Measurements from ENCODE around the gene ACIN1. TPM values are rescaled to one million over a fixed set of nuclear protein-coding genes. Genes with fewer than 3 reads are reported as not detected.

ACIN1 gene
- total RNA-seq, 1 donor from 2014 or later, result 83.4 TPM

DNA sequence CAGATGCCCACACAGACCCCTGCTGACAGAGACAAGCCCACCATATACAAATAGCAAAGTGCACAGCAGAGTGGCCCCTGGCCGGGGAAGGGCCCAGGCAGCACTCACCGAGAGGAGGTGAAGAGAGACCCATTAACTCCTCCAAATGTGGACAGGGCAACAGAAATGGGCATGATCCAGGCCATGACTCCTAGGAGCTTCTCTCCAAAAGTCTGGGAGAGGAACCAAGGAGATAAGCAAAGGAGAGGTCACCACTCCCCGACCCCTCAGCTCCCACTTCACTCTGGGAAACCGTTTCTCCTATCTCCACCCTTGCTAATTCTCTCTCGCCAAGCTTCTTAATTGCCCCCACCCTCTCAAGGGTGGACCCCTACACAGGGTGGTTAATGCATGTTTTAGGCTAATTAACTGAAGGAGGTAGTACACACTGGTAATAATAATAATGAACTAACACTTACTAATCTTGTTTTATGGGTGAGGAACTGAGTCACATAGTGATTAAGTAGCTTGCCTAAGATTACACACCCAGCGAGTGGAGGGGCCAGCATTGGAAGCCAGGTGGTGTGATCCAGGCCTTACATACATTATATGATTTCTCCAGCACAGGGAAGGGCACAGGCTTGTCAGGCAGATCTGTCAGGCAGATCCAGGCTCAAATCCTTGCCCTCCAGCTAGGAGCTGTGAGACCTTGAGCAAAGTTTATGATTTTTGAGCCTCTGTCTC, 43.0 kb upstream of the ACIN1 start:
- TF ChIP-seq, protein P1, sequence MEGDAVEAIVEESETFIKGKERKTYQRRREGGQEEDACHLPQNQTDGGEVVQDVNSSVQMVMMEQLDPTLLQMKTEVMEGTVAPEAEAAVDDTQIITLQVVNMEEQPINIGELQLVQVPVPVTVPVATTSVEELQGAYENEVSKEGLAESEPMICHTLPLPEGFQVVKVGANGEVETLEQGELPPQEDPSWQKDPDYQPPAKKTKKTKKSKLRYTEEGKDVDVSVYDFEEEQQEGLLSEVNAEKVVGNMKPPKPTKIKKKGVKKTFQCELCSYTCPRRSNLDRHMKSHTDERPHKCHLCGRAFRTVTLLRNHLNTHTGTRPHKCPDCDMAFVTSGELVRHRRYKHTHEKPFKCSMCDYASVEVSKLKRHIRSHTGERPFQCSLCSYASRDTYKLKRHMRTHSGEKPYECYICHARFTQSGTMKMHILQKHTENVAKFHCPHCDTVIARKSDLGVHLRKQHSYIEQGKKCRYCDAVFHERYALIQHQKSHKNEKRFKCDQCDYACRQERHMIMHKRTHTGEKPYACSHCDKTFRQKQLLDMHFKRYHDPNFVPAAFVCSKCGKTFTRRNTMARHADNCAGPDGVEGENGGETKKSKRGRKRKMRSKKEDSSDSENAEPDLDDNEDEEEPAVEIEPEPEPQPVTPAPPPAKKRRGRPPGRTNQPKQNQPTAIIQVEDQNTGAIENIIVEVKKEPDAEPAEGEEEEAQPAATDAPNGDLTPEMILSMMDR (IDR thresholded peaks at IDR 0.05; ENCODE audit: insufficient read depth, low read length, poor library complexity, severe bottlenecking), result no peak
- DNase-seq (ENCODE audit: low read depth), result no peak
- H3K36me3 ChIP-seq (ENCODE audit: control insufficient read depth, insufficient read depth, low read length), result no peaks in the 10 kb centered on the region
- no peaks in the 10 kb centered on the region for H3K27me3 ChIP-seq (ENCODE audit: control insufficient read depth, insufficient read depth, low read length)
- no peak overlapping the region for H3K4me3 ChIP-seq (ENCODE audit: low read depth, low read length)

DNA sequence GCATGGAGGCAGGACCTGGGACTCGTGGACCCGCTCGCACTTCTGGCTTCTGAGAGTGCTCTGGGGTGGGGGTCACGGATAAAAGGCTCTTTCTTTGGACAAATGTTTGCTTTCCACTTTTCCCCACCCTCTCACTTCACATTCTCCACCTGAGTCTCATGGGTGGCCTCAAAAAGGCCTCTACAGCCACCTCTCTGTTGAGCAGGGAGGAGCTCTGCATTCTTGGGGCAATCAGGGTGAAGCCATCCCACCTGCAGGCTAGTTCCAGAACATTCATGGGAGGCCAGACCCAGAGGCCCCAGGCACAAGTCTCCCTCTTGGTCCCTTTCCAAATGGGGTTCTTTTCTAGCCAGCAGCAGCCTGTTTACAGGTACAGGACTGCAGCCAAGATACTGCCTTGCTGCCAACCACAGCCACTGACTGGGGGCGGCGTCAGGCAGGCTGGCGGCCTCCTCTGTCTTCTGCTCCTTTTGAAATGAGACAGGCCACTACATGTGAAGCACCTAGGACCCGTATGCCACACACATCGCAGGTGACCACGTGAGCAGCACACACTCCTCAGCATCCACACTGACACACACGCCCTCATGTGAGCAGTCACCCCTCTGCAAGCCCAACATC, 42.4 kb upstream of the ACIN1 start:
- TF ChIP-seq, protein P1 (IDR thresholded peaks at IDR 0.05; ENCODE audit: insufficient read depth, low read length, poor library complexity, severe bottlenecking), result no peak
- H3K4me3 ChIP-seq (ENCODE audit: low read depth, low read length), result no peak overlapping the region
- DNase-seq (ENCODE audit: low read depth), result no peak

DNA sequence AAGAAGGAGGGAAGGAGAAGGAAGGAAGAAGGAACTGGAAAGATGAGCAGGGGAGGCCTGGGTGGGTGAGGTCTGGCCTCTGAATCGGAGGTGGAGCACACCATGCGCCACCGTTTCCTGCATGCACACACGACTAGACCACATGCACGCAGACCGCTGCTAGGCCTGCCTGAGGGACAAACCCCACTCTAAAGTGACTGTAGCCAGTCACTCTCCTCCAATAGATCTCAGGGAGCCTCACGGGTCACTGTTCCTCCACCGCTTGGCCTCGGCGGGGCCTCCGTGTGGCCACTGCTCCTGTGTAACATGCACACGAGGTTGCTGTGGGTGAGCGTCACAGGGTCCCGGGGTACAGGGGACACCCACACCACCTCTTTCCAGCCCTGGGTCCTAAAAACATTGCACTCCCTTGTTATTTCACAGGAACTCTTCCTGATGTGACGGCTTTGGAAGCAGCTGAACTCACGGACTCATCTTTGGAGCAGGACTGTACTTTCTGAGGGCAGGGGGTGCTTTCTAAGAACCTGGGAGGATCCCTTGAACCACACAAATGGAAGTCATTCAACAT, 41.7 kb upstream of the ACIN1 start:
- TF ChIP-seq, protein P1 (IDR thresholded peaks at IDR 0.05; ENCODE audit: insufficient read depth, low read length, poor library complexity, severe bottlenecking), result no peak
- Histone ChIP-seq H3K27me3 (ENCODE audit: control insufficient read depth, insufficient read depth, low read length) (no peaks in the 10 kb centered on the region), H3K4me3 (ENCODE audit: low read depth, low read length) (no peak overlapping the region), H3K36me3 (ENCODE audit: control insufficient read depth, insufficient read depth, low read length) (no peaks in the 10 kb centered on the region)
- no peak for DNase-seq (ENCODE audit: low read depth)

More for the DNA sequence above, 42.4 kb upstream of the ACIN1 start:
- H3K27me3 ChIP-seq (ENCODE audit: control insufficient read depth, insufficient read depth, low read length), result no peaks in the 10 kb centered on the region
- H3K36me3 ChIP-seq (ENCODE audit: control insufficient read depth, insufficient read depth, low read length), result no peaks in the 10 kb centered on the region

DNA sequence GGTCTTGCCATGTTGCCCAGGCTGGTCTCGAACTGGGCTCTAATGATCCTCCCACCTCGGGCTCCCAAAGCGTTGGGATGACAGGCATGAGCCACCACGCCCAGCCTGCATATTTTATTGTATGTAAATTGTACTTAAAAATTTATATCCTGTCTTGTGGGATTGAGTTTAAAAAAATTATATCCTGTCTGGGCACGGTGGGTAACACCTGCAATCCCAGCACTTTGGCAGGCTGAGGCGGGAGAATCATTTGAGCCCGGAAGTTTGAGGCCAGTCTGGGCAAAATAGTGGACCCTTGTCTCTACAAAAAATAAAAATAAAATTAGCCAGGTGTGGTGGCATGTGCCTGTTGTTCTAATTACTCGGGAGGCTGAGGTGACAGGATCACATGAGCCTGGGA, 38.0 kb upstream of the ACIN1 start:
- no peak for DNase-seq (ENCODE audit: low read depth)
- no peak overlapping the region for H3K4me3 ChIP-seq (ENCODE audit: low read depth, low read length)
- H3K27me3 ChIP-seq (ENCODE audit: control insufficient read depth, insufficient read depth, low read length), result no peaks in the 10 kb centered on the region
- TF ChIP-seq, protein P1 (IDR thresholded peaks at IDR 0.05; ENCODE audit: insufficient read depth, low read length, poor library complexity, severe bottlenecking), result no peak
- no peaks in the 10 kb centered on the region for H3K36me3 ChIP-seq (ENCODE audit: control insufficient read depth, insufficient read depth, low read length)

DNA sequence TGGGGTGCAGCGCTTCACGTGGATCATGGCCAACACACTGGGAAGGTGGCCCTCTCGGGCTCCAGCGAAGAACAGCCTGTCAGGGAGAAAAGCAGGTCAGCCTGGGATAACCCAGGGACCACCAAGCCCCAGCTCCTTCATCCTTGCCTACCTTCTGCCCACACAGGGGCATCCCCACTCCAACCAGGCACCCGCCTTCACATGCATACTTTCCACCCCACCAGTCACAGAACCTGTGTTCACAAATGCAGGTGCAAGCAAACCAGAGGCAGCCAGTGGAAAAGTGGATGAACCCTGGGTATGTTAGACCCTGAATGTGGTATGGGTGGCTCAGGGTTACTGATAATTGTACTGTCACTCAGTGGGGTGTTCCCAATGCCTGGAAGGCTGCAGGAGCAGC, 36.5 kb upstream of the ACIN1 start:
- DNase-seq (ENCODE audit: low read depth), result no peak
- H3K4me3 ChIP-seq (ENCODE audit: low read depth, low read length), result no peak overlapping the region
- TF ChIP-seq, protein P1 (IDR thresholded peaks at IDR 0.05; ENCODE audit: insufficient read depth, low read length, poor library complexity, severe bottlenecking), result no peak
- H3K27me3 ChIP-seq (ENCODE audit: control insufficient read depth, insufficient read depth, low read length), result no peaks in the 10 kb centered on the region
- no peaks in the 10 kb centered on the region for H3K36me3 ChIP-seq (ENCODE audit: control insufficient read depth, insufficient read depth, low read length)

All from kidney epithelial cell (primary cell).